ENCODE data around the gene VPS37C.

- TF ChIP-seq POLR2A (IDR thresholded peaks at IDR 0.05) (no peak), CTCF (IDR thresholded peaks at IDR 0.05) (no peak), EP300 (IDR thresholded peaks at IDR 0.05) (no peak)
Observed at GRCh38 chr11:61090521-61090920, 70.7 kb downstream of the VPS37C start.

Data from tibial nerve (tissue), 4 donors.